GM18861 (cell line): Measurements from ENCODE around the gene IFI44.

Source experiments
- ATAC-seq: cut with Tn5 transposase; IDR thresholded peaks from one replicate; pipeline ENCODE4 v1.9.1; 2021; ENCODE audit not compliant: unreplicated experiment

The IFI44 gene

GRCh38 chr1:78699813-78700212 lies 50.2 kb downstream of the IFI44 start:
- ATAC-seq = no peak

- no peak for ATAC-seq
Measured at GRCh38 chr1:78702426-78702825, 52.8 kb downstream of the IFI44 start.

GRCh38 chr1:78703806-78704205 lies 54.2 kb downstream of the IFI44 start:
- ATAC-seq = no peak

GRCh38 chr1:78712467-78713051 lies 62.9 kb downstream of the IFI44 start:
- no peak for ATAC-seq

GRCh38 chr1:78713297-78713696 lies 63.7 kb downstream of the IFI44 start:
- no peak for ATAC-seq
